Neural progenitor cell (in vitro differentiated cells): Measurements from ENCODE around the gene POMGNT2.

ENCODE experiments used
- CTCF ChIP-seq: fragments of 200-600 bp; sonication (generic); IDR thresholded peaks from 2 replicates; pipeline ENCODE4 v1.5.1; 2017; ENCODE audit warnings: antibody characterized with exemption, mild to moderate bottlenecking
- EZH2 ChIP-seq: fragments of 200-600 bp; sonication (generic); IDR thresholded peaks from 2 replicates; pipeline ENCODE4 v1.6.1; 2017; ENCODE audit warnings: antibody characterized with exemption, mild to moderate bottlenecking, moderate library complexity

GRCh38 chr3:43120937-43121336, 15.1 kb upstream of the POMGNT2 start:
- TF ChIP-seq CTCF (no peak), EZH2 (no peak)
